ENCODE data around the gene POU3F2. TPM values are rescaled to one million over a fixed set of nuclear protein-coding genes. Genes with fewer than 3 reads are reported as not detected.
A peak's percentile ranks its signal among the peaks of the same experiment; 100 is the strongest.

Gene POU3F2
- total and polyA plus RNA-seq, 2 donors (not counting 1 experiment from before 2014, with no cell fraction given), result not detected

DNA sequence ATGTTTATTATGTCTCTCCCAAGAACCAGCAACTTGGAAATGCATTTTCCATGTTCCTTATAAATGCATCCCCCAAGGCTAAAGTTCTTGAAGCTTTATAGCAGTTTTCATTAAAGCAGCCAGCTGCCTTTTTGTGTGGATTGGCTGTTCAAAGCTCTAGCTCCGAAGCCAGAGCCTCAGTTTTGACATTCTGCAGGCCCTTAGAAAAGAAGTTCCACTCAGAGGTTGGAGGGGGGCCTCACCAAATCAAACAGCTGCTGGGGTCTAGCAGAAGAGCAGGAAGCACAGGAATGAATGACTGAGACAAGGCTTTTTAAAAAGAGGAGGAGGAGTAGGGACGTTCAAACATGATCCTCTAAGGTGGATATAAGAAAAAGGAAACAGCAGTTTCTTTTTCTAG, 4.2 kb upstream of the POU3F2 start:
- Mint-ChIP-seq H3K4me1 (peaks cover 44% of the 10 kb centered on the region), H3K27ac (no peak overlapping the region), H3K9me3 (ENCODE audit: insufficient read depth) (no peaks in the 10 kb centered on the region), H3K27me3 (peaks cover 74% of the 10 kb centered on the region), H3K4me3 (no peak overlapping the region)
- Histone ChIP-seq H2AFZ (ENCODE audit: insufficient read depth, low read depth, low read length, poor library complexity, severe bottlenecking) (no peak overlapping the region), H3K36me3 (replicated peaks in 1 of 2; ENCODE audit: control extremely low read depth in 1 of 2, control insufficient read depth in 1 of 2, extremely low read depth in 1 of 2, insufficient read depth in 2 of 2, low read length in 1 of 2) (no peaks in the 10 kb centered on the region), H3K4me1 (ENCODE audit: control insufficient read depth in 2 of 2, insufficient read depth in 2 of 2, low read length in 2 of 2) (peaks cover 50 to 62% of the 10 kb centered on the region in 2 donors), H3K27ac (ENCODE audit: low read length in 2 of 2) (no peak overlapping the region), H3K9ac (ENCODE audit: low read length) (no peak overlapping the region), H4K20me1 (ENCODE audit: control insufficient read depth, insufficient read depth, low read length, poor library complexity, severe bottlenecking) (no peaks in the 10 kb centered on the region), H3K79me2 (ENCODE audit: control insufficient read depth, insufficient read depth, low read length) (no peaks in the 10 kb centered on the region), H3K4me3 (ENCODE audit: control extremely low read depth in 1 of 5, extremely low read depth in 1 of 5, insufficient read depth in 1 of 5, low read depth in 2 of 5, low read length in 4 of 5) (no peak overlapping the region), H3K9me3 (ENCODE audit: control extremely low read depth in 1 of 3, control insufficient read depth in 2 of 3, insufficient read depth in 1 of 3, low read length in 2 of 3) (peaks cover 0 to 57% (median 0%) of the 10 kb centered on the region in 3 donors), H3K4me2 (replicated peaks; ENCODE audit: low read depth, low read length, poor library complexity, severe bottlenecking) (no peak overlapping the region), H3K27me3 (replicated peaks in 1 of 4; ENCODE audit: control extremely low read depth in 1 of 4, control insufficient read depth in 3 of 4, insufficient read depth in 4 of 4, low read length in 3 of 4) (peaks cover 5 to 95% (median 76%) of the 10 kb centered on the region in 4 experiments)
- ATAC-seq (ENCODE audit: low read depth), result no peak
- WGBS (ENCODE audit: insufficient coverage), result 0% methylated on average over 1 of the region's 2 CpGs
- intact Hi-C loops (cut with micrococcal nuclease), result loop anchor here (2.0 to 10.0 kb wide), 2 partner anchors 15 to 1905 kb away; partner anchors contain the start of gene KLHL32
- peak; percentile 5 for DNase-seq
- ChIA-PET POLR2A (no interaction called here), CTCF (no interaction called here)
- TF ChIP-seq EZH2 (IDR thresholded peaks at IDR 0.05; ENCODE audit: borderline replicate concordance, insufficient read depth, low read depth, low read length, poor library complexity, severe bottlenecking), result no peak
- TF ChIP-seq, protein P1, sequence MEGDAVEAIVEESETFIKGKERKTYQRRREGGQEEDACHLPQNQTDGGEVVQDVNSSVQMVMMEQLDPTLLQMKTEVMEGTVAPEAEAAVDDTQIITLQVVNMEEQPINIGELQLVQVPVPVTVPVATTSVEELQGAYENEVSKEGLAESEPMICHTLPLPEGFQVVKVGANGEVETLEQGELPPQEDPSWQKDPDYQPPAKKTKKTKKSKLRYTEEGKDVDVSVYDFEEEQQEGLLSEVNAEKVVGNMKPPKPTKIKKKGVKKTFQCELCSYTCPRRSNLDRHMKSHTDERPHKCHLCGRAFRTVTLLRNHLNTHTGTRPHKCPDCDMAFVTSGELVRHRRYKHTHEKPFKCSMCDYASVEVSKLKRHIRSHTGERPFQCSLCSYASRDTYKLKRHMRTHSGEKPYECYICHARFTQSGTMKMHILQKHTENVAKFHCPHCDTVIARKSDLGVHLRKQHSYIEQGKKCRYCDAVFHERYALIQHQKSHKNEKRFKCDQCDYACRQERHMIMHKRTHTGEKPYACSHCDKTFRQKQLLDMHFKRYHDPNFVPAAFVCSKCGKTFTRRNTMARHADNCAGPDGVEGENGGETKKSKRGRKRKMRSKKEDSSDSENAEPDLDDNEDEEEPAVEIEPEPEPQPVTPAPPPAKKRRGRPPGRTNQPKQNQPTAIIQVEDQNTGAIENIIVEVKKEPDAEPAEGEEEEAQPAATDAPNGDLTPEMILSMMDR (IDR thresholded peaks at IDR 0.05), result no peak

DNA sequence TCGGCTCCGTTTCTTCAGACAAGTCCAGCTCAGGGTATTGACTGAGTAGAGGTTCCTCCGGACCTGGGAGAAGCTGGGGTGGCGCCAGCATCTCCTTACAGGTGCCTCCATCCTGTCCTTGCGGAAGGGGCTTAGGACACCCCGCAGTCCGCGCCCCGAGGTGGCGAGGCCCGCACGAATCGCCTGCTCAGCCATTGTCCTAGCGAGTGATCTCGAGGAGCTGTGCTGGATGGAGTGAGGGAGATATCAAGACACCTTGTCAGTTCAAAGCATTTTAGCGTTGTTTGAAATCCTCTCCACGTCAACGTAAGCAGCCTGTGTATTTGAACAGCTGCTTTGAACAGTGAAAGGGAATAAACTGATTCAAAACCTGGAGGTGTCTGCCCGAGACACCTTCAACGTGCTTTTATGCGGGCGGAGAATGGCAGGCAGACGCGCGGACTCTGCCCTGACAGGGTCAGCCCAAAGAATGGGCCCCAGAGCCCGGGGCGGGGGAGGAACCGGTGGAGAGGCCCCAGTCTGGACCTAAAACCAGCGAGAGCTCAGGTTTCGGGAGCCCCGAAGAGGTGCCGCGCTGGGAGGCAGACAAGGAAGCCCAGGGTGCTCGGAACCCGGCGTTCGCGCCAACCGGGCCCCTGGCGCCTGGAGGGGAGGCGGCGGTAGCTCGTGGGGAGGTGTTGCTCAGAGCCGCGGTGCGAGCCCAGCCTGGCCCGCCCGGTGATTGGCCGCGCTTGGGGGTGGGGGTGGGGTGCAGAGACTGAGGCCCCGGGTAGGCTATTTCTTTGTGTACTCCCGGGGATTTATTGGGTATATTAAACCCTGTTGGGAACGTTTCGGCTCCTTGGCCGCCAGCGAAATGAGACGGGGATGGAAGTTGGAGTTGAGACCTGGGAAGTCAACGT, 3.1 kb upstream of the POU3F2 start:
- peaks cover 0 to 61% (median 0%) of the 10 kb centered on the region in 3 donors for H3K9me3 ChIP-seq (ENCODE audit: control extremely low read depth in 1 of 3, control insufficient read depth in 2 of 3, insufficient read depth in 1 of 3, low read length in 2 of 3)
- POLR2A ChIA-PET, result no interaction called here
- ATAC-seq (ENCODE audit: low read depth) (no peak), DNase-seq (peak; percentile 46)
- peaks cover 60 to 71% of the 10 kb centered on the region in 2 donors for H3K4me1 ChIP-seq (ENCODE audit: control insufficient read depth in 2 of 2, insufficient read depth in 2 of 2, low read length in 2 of 2)
- peak overlapping the region; percentile 100 for H3K4me2 ChIP-seq (replicated peaks; ENCODE audit: low read depth, low read length, poor library complexity, severe bottlenecking)
- H3K27me3 ChIP-seq (replicated peaks in 1 of 4; ENCODE audit: control extremely low read depth in 1 of 4, control insufficient read depth in 3 of 4, insufficient read depth in 4 of 4, low read length in 3 of 4), result peaks cover 2 to 94% (median 70%) of the 10 kb centered on the region in 4 experiments
- H3K27me3 Mint-ChIP-seq, result peaks cover 71% of the 10 kb centered on the region
- TF ChIP-seq EZH2 (IDR thresholded peaks at IDR 0.05; ENCODE audit: borderline replicate concordance, insufficient read depth, low read depth, low read length, poor library complexity, severe bottlenecking), result peak; percentile 56
- TF ChIP-seq, protein P1 (IDR thresholded peaks at IDR 0.05), result no peak
- H3K27ac ChIP-seq (ENCODE audit: low read length in 2 of 2), result no peak overlapping the region
- H3K4me3 ChIP-seq (ENCODE audit: control extremely low read depth in 1 of 5, extremely low read depth in 1 of 5, insufficient read depth in 1 of 5, low read depth in 2 of 5, low read length in 4 of 5), result peak overlapping the region in 1 of 5 experiments; percentile 23
- H2AFZ ChIP-seq (ENCODE audit: insufficient read depth, low read depth, low read length, poor library complexity, severe bottlenecking), result peak overlapping the region; percentile 40
- peak overlapping the region; percentile 73 for H3K4me3 Mint-ChIP-seq
- H3K9me3 Mint-ChIP-seq (ENCODE audit: insufficient read depth), result no peaks in the 10 kb centered on the region
- H3K9ac ChIP-seq (ENCODE audit: low read length), result peak overlapping the region; percentile 28
- H3K36me3 ChIP-seq (replicated peaks in 1 of 2; ENCODE audit: control extremely low read depth in 1 of 2, control insufficient read depth in 1 of 2, extremely low read depth in 1 of 2, insufficient read depth in 2 of 2, low read length in 1 of 2), result no peaks in the 10 kb centered on the region
- peaks cover 50% of the 10 kb centered on the region for H3K4me1 Mint-ChIP-seq
- WGBS (ENCODE audit: insufficient coverage), result 11% methylated on average over 55 of the region's 58 CpGs
- no peaks in the 10 kb centered on the region for H3K79me2 ChIP-seq (ENCODE audit: control insufficient read depth, insufficient read depth, low read length)
- intact Hi-C loops (cut with micrococcal nuclease), result loop anchor here (2.0 to 10.0 kb wide), 2 partner anchors 13 to 1907 kb away; partner anchors contain the start of gene KLHL32
- H3K27ac Mint-ChIP-seq, result peak overlapping the region; percentile 46
- CTCF ChIA-PET, result interaction anchor here (1.7 kb wide), 1 partner anchor 14 kb away, joined by 6 read pairs; no protein-coding TSS in a partner anchor
- no peaks in the 10 kb centered on the region for H4K20me1 ChIP-seq (ENCODE audit: control insufficient read depth, insufficient read depth, low read length, poor library complexity, severe bottlenecking)

Data from B cell (primary cell).